ENCODE data around the gene TACC2. TPM values are rescaled to one million over a fixed set of nuclear protein-coding genes. Genes with fewer than 3 reads are reported as not detected.

TACC2 gene
- total RNA-seq, 1 donor from 2014 or later, result 37.6 TPM

DNA sequence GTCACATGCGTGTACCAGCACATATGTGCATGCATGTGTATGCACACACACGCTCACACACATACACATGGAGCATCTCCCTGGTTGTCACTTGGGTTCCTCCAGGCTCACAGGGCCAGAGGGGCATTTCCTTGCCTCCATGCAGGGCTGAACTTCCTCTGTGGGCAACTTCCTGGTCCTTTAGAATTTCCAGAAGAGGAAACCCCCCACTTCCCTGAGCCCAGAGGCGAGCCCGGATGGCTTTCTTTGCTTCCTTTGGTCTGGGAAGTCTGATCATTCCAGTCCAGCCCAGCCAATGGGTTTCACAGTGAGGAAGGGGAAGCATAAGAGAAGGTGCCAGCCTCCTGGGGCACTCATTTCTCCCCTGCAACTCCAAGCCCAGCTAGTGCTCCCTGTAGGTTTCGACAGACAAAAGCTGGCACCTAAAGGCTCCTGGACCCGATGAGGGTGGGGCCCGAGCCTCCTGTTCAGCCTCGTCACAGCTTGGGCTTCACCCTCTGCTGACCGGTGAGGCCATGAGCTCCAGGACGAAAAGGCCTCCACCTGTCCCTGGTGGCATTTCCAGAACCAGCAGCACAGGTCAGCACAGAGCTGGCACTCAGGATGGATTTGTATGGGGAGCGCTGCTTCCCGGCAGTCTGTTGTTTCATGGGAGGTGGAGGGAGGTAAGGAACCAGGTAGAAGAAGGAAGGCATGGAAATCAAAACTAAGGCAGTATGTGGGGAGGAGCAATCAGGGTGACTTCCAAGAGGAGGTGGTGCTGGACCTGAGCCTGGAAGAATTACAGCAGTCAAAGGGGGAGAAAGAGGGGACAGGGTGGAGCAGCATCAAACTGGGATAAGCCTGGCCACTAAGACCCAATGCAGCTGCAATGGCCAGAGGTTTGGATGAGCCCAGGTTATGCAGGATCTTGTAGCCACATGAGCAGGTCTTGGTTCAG is 305.8 kb downstream of the TACC2 start:
- H3K36me3 ChIP-seq (ENCODE audit: control insufficient read depth in 3 of 3, insufficient read depth in 3 of 3, low read length in 3 of 3), result no peaks in the 10 kb centered on the region
- peaks cover 0 to 6% (median 4%) of the 10 kb centered on the region in 3 donors for H3K4me1 ChIP-seq (ENCODE audit: control insufficient read depth in 3 of 3, insufficient read depth in 3 of 3, low read length in 3 of 3)
- H3K27ac ChIP-seq (ENCODE audit: low read depth, low read length), result no peak overlapping the region
- H3K27me3 ChIP-seq (ENCODE audit: control insufficient read depth in 3 of 3, insufficient read depth in 3 of 3, low read length in 3 of 3), result peaks cover 0 to 3% (median 0%) of the 10 kb centered on the region in 3 donors
- no peak overlapping the region for H3K4me3 ChIP-seq (ENCODE audit: low read length in 3 of 3)
- no peak overlapping the region for H3K9ac ChIP-seq (ENCODE audit: low read depth in 1 of 3, low read length in 3 of 3)
- H3K9me3 ChIP-seq (ENCODE audit: control insufficient read depth in 3 of 3, low read length in 3 of 3), result no peaks in the 10 kb centered on the region

DNA sequence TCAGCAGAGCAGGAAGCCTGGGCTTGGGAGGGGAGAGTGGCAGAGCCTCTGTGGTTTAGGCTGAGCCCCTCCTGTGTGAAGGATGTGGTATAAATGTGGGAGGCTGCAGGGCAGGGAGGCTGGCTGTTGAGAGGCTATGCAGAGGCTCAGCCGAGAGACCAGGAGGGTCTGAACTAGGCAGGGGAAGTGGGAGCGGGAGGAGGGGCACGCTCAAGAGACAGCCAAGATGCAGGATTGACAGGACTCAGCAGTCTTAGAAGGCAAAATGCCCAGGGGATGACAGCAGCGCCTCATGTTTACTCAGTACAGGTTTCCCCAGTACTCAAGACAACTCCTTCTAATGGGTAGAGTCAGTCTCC is 306.5 kb downstream of the TACC2 start:
- H3K4me3 ChIP-seq (ENCODE audit: low read length in 3 of 3), result no peak overlapping the region
- no peak overlapping the region for H3K27ac ChIP-seq (ENCODE audit: low read depth, low read length)
- H3K4me1 ChIP-seq (ENCODE audit: control insufficient read depth in 3 of 3, insufficient read depth in 3 of 3, low read length in 3 of 3), result peaks cover 0 to 6% (median 4%) of the 10 kb centered on the region in 3 donors
- H3K9ac ChIP-seq (ENCODE audit: low read depth in 1 of 3, low read length in 3 of 3), result no peak overlapping the region
- no peaks in the 10 kb centered on the region for H3K9me3 ChIP-seq (ENCODE audit: control insufficient read depth in 3 of 3, low read length in 3 of 3)
- no peaks in the 10 kb centered on the region for H3K36me3 ChIP-seq (ENCODE audit: control insufficient read depth in 3 of 3, insufficient read depth in 3 of 3, low read length in 3 of 3)
- H3K27me3 ChIP-seq (ENCODE audit: control insufficient read depth in 3 of 3, insufficient read depth in 3 of 3, low read length in 3 of 3), result peaks cover 0 to 3% (median 0%) of the 10 kb centered on the region in 3 donors

GRCh38 chr10:122296363-122297120 is 307.6 kb downstream of the TACC2 start:
- Histone ChIP-seq H3K27me3 (ENCODE audit: control insufficient read depth in 3 of 3, insufficient read depth in 3 of 3, low read length in 3 of 3) (peaks cover 0 to 3% (median 0%) of the 10 kb centered on the region in 3 donors), H3K4me3 (ENCODE audit: low read length in 3 of 3) (no peak overlapping the region), H3K9me3 (ENCODE audit: control insufficient read depth in 3 of 3, low read length in 3 of 3) (no peaks in the 10 kb centered on the region), H3K27ac (ENCODE audit: low read depth, low read length) (no peak overlapping the region), H3K4me1 (ENCODE audit: control insufficient read depth in 3 of 3, insufficient read depth in 3 of 3, low read length in 3 of 3) (peaks cover 0 to 13% (median 12%) of the 10 kb centered on the region in 3 donors), H3K9ac (ENCODE audit: low read depth in 1 of 3, low read length in 3 of 3) (no peak overlapping the region), H3K36me3 (ENCODE audit: control insufficient read depth in 3 of 3, insufficient read depth in 3 of 3, low read length in 3 of 3) (no peaks in the 10 kb centered on the region)

DNA sequence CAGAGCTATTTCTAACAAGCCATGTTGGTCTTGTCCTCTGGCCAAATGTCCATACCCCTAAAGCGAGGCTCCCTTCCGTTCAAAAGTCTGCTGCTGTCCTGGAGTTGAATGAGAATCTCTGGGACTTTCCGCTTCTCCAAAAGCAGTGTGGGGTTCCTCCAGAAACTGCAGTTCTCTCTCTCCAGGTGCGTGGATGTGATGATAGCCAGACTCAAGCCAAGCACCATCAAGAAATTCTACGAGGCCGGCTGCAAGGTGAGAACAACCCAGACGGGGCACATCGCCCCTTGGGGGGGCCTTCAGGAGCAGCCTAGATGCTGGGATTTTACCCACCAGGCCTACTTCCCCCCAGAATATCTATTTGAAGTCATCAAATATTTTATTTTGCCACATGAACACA is 308.6 kb downstream of the TACC2 start:
- H3K27me3 ChIP-seq (ENCODE audit: control insufficient read depth in 3 of 3, insufficient read depth in 3 of 3, low read length in 3 of 3), result peaks cover 0 to 3% (median 0%) of the 10 kb centered on the region in 3 donors
- H3K27ac ChIP-seq (ENCODE audit: low read depth, low read length), result no peak overlapping the region
- no peaks in the 10 kb centered on the region for H3K9me3 ChIP-seq (ENCODE audit: control insufficient read depth in 3 of 3, low read length in 3 of 3)
- no peaks in the 10 kb centered on the region for H3K36me3 ChIP-seq (ENCODE audit: control insufficient read depth in 3 of 3, insufficient read depth in 3 of 3, low read length in 3 of 3)
- no peak overlapping the region for H3K9ac ChIP-seq (ENCODE audit: low read depth in 1 of 3, low read length in 3 of 3)
- H3K4me3 ChIP-seq (ENCODE audit: low read length in 3 of 3), result no peak overlapping the region
- H3K4me1 ChIP-seq (ENCODE audit: control insufficient read depth in 3 of 3, insufficient read depth in 3 of 3, low read length in 3 of 3), result peaks cover 0 to 16% (median 13%) of the 10 kb centered on the region in 3 donors

DNA sequence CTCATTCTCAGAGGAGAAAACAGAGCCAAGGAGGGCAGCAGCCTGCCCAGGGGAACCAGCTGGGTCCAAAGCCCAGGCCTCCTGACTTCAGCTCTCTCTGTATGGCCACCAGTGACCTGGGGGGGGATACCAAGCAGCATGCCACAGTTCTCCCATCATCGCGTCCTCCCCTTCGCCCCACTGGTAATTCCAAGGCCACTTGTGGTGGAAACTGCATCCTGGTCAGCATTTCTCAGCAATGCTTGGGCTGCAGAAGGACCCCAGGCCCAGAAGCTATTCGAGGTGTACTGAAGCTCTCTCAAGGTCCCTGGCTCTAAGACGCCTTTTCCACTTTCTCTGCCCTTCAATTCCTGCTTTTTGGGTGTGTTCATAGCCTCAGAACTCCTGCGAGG is 309.2 kb downstream of the TACC2 start:
- no peak overlapping the region for H3K9ac ChIP-seq (ENCODE audit: low read depth in 1 of 3, low read length in 3 of 3)
- no peak overlapping the region for H3K27ac ChIP-seq (ENCODE audit: low read depth, low read length)
- H3K27me3 ChIP-seq (ENCODE audit: control insufficient read depth in 3 of 3, insufficient read depth in 3 of 3, low read length in 3 of 3), result peaks cover 0 to 3% (median 0%) of the 10 kb centered on the region in 3 donors
- no peaks in the 10 kb centered on the region for H3K9me3 ChIP-seq (ENCODE audit: control insufficient read depth in 3 of 3, low read length in 3 of 3)
- no peaks in the 10 kb centered on the region for H3K36me3 ChIP-seq (ENCODE audit: control insufficient read depth in 3 of 3, insufficient read depth in 3 of 3, low read length in 3 of 3)
- H3K4me3 ChIP-seq (ENCODE audit: low read length in 3 of 3), result no peak overlapping the region
- H3K4me1 ChIP-seq (ENCODE audit: control insufficient read depth in 3 of 3, insufficient read depth in 3 of 3, low read length in 3 of 3), result peaks cover 0 to 16% (median 13%) of the 10 kb centered on the region in 3 donors

DNA sequence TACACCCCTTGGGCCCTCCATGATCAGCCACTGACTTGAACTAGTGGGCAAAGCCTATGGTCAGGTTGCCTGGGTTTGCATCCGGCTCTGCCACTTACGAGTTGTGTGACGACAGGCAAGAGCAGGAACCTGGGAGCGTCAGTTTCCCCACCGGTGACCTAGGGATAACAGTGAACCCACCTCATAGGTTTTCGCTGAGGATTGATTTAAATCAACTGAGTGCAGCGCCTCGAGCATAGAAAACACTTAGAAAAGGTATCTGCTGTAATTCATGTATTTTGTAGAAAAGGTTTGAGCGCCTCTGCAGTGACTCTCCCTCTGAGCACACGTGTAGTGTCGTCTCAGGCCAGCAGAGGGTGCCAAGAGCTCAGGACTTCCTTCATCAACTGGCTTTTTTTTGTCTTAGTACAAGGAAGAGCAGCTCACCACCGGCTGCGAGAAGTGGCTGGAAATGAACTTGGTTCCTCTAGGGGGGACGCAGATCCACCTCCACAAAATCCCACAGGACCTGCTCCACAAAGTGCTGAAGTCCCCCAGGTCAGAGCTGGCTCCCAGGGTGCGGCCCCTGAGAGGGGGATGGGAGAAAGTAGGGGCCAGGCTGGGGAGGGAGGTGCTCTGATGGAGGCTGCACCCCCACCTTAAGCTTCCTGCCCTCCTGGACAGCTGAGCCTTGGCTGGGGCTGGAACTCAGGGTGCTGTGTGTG is 309.8 kb downstream of the TACC2 start:
- no peak overlapping the region for H3K27ac ChIP-seq (ENCODE audit: low read depth, low read length)
- peak overlapping the region in 1 of 3 donors; percentile 41 for H3K4me3 ChIP-seq (ENCODE audit: low read length in 3 of 3)
- H3K4me1 ChIP-seq (ENCODE audit: control insufficient read depth in 3 of 3, insufficient read depth in 3 of 3, low read length in 3 of 3), result peaks cover 0 to 16% (median 13%) of the 10 kb centered on the region in 3 donors
- H3K9ac ChIP-seq (ENCODE audit: low read depth in 1 of 3, low read length in 3 of 3), result peak overlapping the region; percentile 28 to 50 (median 44)
- peaks cover 0 to 3% (median 0%) of the 10 kb centered on the region in 3 donors for H3K27me3 ChIP-seq (ENCODE audit: control insufficient read depth in 3 of 3, insufficient read depth in 3 of 3, low read length in 3 of 3)
- H3K36me3 ChIP-seq (ENCODE audit: control insufficient read depth in 3 of 3, insufficient read depth in 3 of 3, low read length in 3 of 3), result no peaks in the 10 kb centered on the region
- no peaks in the 10 kb centered on the region for H3K9me3 ChIP-seq (ENCODE audit: control insufficient read depth in 3 of 3, low read length in 3 of 3)

DNA sequence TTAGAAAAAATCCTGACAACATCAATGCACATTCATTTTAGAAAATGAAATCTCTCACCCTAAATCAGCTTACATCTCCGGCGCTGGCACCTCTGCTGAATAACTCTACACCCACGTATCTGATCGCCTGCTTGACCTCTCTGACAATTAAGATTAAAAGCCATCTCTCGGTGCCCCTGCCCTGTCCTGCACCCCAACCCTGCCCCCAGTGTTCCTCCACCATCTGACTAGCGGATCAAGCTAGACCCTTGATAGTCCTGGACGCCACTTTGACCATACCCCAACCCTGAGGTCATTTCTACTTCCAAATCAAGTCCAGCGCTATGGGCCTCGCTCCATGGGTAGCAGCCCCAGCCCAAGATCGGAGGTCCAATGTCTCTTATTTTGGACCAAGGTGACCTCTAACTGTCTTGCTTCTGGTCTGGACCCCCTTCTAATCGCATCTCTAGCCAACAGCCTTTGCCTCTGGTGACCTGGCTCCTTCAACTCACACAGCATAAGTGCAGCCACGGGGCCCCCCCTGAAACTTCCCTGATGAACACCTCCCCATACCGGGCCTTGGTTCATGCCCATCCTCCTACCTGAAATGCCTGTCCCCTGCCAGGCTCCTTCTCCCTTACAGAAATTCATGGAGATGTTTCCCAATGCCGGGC is 310.6 kb downstream of the TACC2 start:
- Histone ChIP-seq H3K4me1 (ENCODE audit: control insufficient read depth in 3 of 3, insufficient read depth in 3 of 3, low read length in 3 of 3) (peaks cover 0 to 16% (median 13%) of the 10 kb centered on the region in 3 donors), H3K4me3 (ENCODE audit: low read length in 3 of 3) (no peak overlapping the region), H3K36me3 (ENCODE audit: control insufficient read depth in 3 of 3, insufficient read depth in 3 of 3, low read length in 3 of 3) (no peaks in the 10 kb centered on the region), H3K9me3 (ENCODE audit: control insufficient read depth in 3 of 3, low read length in 3 of 3) (no peaks in the 10 kb centered on the region), H3K27me3 (ENCODE audit: control insufficient read depth in 3 of 3, insufficient read depth in 3 of 3, low read length in 3 of 3) (peaks cover 0 to 3% (median 0%) of the 10 kb centered on the region in 3 donors), H3K27ac (ENCODE audit: low read depth, low read length) (no peak overlapping the region), H3K9ac (ENCODE audit: low read depth in 1 of 3, low read length in 3 of 3) (no peak overlapping the region)

DNA sequence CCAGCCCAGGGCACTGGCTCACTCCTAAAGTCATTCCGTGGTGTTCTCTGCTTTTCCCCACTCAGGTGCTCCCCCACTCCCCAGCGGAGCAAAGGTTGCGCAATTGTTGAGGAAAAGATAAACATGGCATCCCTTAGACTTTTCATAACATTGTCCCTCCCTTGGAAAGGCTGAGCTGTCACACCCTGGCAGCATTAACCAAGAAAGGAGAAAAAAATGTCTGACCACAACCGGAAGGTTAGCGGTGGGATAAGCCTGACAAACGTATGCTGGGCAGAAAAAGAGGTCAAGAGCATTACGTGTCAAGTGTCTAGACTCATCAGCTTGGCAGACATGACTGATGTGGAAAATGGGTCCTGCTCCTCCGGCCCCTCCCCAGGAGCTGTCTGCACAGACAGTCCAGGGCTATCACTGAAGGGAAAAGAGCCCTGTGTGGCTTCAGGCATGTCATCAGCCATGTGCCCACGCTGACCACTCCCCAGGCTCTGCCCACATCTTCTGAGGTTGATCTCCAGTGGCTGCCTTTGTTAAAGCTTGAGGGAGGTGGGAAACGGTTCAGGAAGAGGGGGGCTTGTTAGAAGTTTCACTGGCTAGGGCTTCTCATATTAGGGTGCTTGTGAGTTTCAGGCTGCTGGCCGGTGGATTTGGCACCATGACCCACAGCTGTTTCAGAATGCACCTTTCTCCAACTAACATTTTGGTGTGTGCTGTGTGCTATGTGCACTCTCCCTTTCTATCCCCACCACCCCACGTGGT is 312.3 kb downstream of the TACC2 start:
- H3K4me3 ChIP-seq (ENCODE audit: low read length in 3 of 3), result no peak overlapping the region
- peak overlapping the region in 1 of 3 donors; percentile 16 for H3K9ac ChIP-seq (ENCODE audit: low read depth in 1 of 3, low read length in 3 of 3)
- H3K4me1 ChIP-seq (ENCODE audit: control insufficient read depth in 3 of 3, insufficient read depth in 3 of 3, low read length in 3 of 3), result peaks cover 0 to 16% (median 13%) of the 10 kb centered on the region in 3 donors
- H3K27ac ChIP-seq (ENCODE audit: low read depth, low read length), result peak overlapping the region; percentile 64
- H3K27me3 ChIP-seq (ENCODE audit: control insufficient read depth in 3 of 3, insufficient read depth in 3 of 3, low read length in 3 of 3), result peaks cover 0 to 3% (median 0%) of the 10 kb centered on the region in 3 donors
- no peaks in the 10 kb centered on the region for H3K36me3 ChIP-seq (ENCODE audit: control insufficient read depth in 3 of 3, insufficient read depth in 3 of 3, low read length in 3 of 3)
- peaks cover 0 to 3% (median 0%) of the 10 kb centered on the region in 3 donors for H3K9me3 ChIP-seq (ENCODE audit: control insufficient read depth in 3 of 3, low read length in 3 of 3)

GRCh38 chr10:122301811-122302115 is 312.8 kb downstream of the TACC2 start:
- H3K4me3 ChIP-seq (ENCODE audit: low read length in 3 of 3), result no peak overlapping the region
- no peaks in the 10 kb centered on the region for H3K36me3 ChIP-seq (ENCODE audit: control insufficient read depth in 3 of 3, insufficient read depth in 3 of 3, low read length in 3 of 3)
- peaks cover 0 to 3% (median 0%) of the 10 kb centered on the region in 3 donors for H3K9me3 ChIP-seq (ENCODE audit: control insufficient read depth in 3 of 3, low read length in 3 of 3)
- peaks cover 0 to 16% (median 13%) of the 10 kb centered on the region in 3 donors for H3K4me1 ChIP-seq (ENCODE audit: control insufficient read depth in 3 of 3, insufficient read depth in 3 of 3, low read length in 3 of 3)
- peak overlapping the region in 1 of 3 donors; percentile 4 for H3K9ac ChIP-seq (ENCODE audit: low read depth in 1 of 3, low read length in 3 of 3)
- peaks cover 0 to 3% (median 0%) of the 10 kb centered on the region in 3 donors for H3K27me3 ChIP-seq (ENCODE audit: control insufficient read depth in 3 of 3, insufficient read depth in 3 of 3, low read length in 3 of 3)
- peak overlapping the region; percentile 64 for H3K27ac ChIP-seq (ENCODE audit: low read depth, low read length)
